T-cell (primary cell): ENCODE measurements around the gene SERPINA1. TPM values are rescaled to one million over a fixed set of nuclear protein-coding genes. Genes with fewer than 3 reads are reported as not detected.

Source experiments
- ATAC-seq, 4 experiments: fragments of 200-7000 bp in 3 of 4; fragments of 150-1000 bp in 1 of 4; cut with Tn5 transposase; replicated peaks in 1 of 4; 1 replicate in 3 of 4; 2 replicates in 1 of 4; pipeline ENCODE4 v1.10.0; 2021; ENCODE audit warnings: moderate library complexity in 3 of 4, mild to moderate bottlenecking in 2 of 4, moderate number of reproducible peaks in 1 of 4
- CTCF ChIA-PET, 2 donors: fragments of 300-600 bp; sonication (Branson Sonifier 250); formaldehyde crosslinking; loops; one replicate each; lab custom pipeline; 2022; ENCODE audit warnings: antibody characterized with exemption in 2 of 2; lab: Charles Lee
- POLR2A ChIA-PET, 2 donors: fragments of 300-600 bp; sonication (Branson Sonifier 250); formaldehyde crosslinking; loops; one replicate each; lab custom pipeline; 2022; ENCODE audit warnings: antibody characterized with exemption in 2 of 2; lab: Charles Lee
- DNase-seq, 35 experiments: peaks; one replicate each; pipeline versions ENCODE4 v3.0.0 to v3.0.0-alpha.2; 2013 to 2023
- H3K27ac ChIP-seq: one replicate; pipeline ENCODE4 v1.5.1; 2013; ENCODE audit warnings: low read length
- H3K27me3 ChIP-seq, 2 experiments: replicated peaks in 1 of 2; 1 replicate in 1 of 2; 2 replicates in 1 of 2; pipeline versions ENCODE4 v1.6.1 to v1.7.0; 2013; ENCODE audit warnings: low read length in 1 of 2, mixed read lengths in 1 of 2; ENCODE audit not compliant: control insufficient read depth in 2 of 2, insufficient read depth in 2 of 2; ENCODE audit errors: extremely low read depth in 1 of 2
- H3K36me3 ChIP-seq, 2 donors: 1 replicate in 1 of 2; 2 replicates in 1 of 2; pipeline versions ENCODE4 v1.6.1 to v1.7.0; 2013; ENCODE audit warnings: low read length in 1 of 2; ENCODE audit not compliant: control insufficient read depth in 2 of 2, insufficient read depth in 1 of 2; ENCODE audit errors: extremely low read depth in 1 of 2
- H3K4me1 ChIP-seq, 2 experiments: 1 replicate in 1 of 2; 2 replicates in 1 of 2; pipeline versions ENCODE4 v1.6.1 to v1.7.0; 2013; ENCODE audit warnings: low read length in 2 of 2, mixed read lengths in 1 of 2; ENCODE audit not compliant: insufficient read depth in 2 of 2, control insufficient read depth in 1 of 2; ENCODE audit errors: extremely low read depth in 1 of 2
- H3K4me3 ChIP-seq, 2 donors: 1 replicate in 1 of 2; 2 replicates in 1 of 2; pipeline versions ENCODE4 v1.5.1 to v1.7.0; 2013; ENCODE audit warnings: mild to moderate bottlenecking in 2 of 2, low read length in 1 of 2, moderate library complexity in 1 of 2; ENCODE audit not compliant: control insufficient read depth in 1 of 2; ENCODE audit errors: extremely low read depth in 1 of 2
- H3K9me3 ChIP-seq: 2 replicates; pipeline ENCODE4 v1.7.0; 2013
- H3K27ac Mint-ChIP-seq, 2 donors: one replicate each; pipeline ENCODE4 v1.8.0; 2020 to 2021; ENCODE audit warnings: mild to moderate bottlenecking in 2 of 2, mixed read lengths in 2 of 2
- H3K27me3 Mint-ChIP-seq, 2 donors: one replicate each; pipeline ENCODE4 v1.8.0; 2021 to 2022; ENCODE audit warnings: mixed read lengths in 2 of 2
- H3K36me3 Mint-ChIP-seq: one replicate; pipeline ENCODE4 v1.8.0; 2021; ENCODE audit warnings: mixed read lengths
- H3K4me1 Mint-ChIP-seq, 3 donors: one replicate each; pipeline ENCODE4 v1.8.0; 2020 to 2022; ENCODE audit warnings: mixed read lengths in 3 of 3, mild to moderate bottlenecking in 1 of 3
- H3K4me3 Mint-ChIP-seq, 3 donors: one replicate each; pipeline ENCODE4 v1.8.0; 2020 to 2022; ENCODE audit warnings: mild to moderate bottlenecking in 3 of 3, mixed read lengths in 3 of 3, moderate library complexity in 3 of 3
- H3K9me3 Mint-ChIP-seq, 3 donors: one replicate each; pipeline ENCODE4 v1.8.0; 2020 to 2022; ENCODE audit warnings: mixed read lengths in 3 of 3
- WGBS: methylation state at CpG from one replicate; pipeline ENCODE4 v1.1.5; 2013; ENCODE audit warnings: missing lambda C conversion rate; ENCODE audit not compliant: insufficient coverage; 5-methylcytosine and 5-hydroxymethylcytosine counted together
- total RNA-seq, 35 experiments: library from RNA in 6 of 35; stranded (reverse) in 6 of 35; fragments of 120-200 nt in 1 of 35; gene quantifications; one replicate each; pipeline versions ENCODE4 v1.2.1 to v1.2.4 and lab custom pipeline; 2013 to 2026

SERPINA1 gene
- total RNA-seq, 5 donors from 2014 or later (not counting 1 experiment from before 2014, with no cell fraction given): 0.63 to 11.1 (median 6.7) TPM

DNA sequence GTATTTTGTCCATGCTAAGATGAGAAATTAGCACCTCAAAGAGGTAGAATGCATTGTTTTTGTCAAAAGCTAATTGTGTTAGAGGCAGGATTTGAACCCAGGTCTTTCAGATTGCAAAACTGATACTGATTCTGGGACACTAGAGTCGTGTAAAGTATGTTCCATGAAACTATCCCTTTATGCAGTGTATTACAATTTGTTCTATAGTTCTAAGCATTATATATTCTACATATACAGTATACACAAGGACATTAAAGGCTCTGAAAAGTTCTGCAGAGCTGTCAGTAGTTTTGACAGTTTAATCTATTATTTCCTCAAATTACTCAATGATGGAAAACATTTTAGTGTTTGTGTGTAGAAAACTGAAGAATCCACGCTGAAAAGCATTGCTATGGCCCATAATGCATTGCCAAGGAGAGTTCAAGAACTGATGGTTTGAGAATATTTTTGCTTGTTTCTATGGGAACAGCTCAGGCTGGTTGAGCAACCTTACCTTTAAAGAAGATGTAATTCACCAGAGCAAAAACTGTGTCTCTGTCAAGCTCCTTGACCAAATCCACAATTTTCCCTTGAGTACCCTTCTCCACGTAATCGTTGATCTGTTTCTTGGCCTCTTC is 6.2 kb downstream of the SERPINA1 start:
- WGBS: 79% methylated on average over 2 of the region's 4 CpGs
- DNase-seq: no peak
- H3K27me3 Mint-ChIP-seq: peaks cover 5 to 9% of the 10 kb centered on the region in 2 donors
- no peak overlapping the region for H3K27ac ChIP-seq
- POLR2A ChIA-PET: no interaction called here
- ATAC-seq: no peak
- H3K4me1 ChIP-seq: no peaks in the 10 kb centered on the region
- no peak overlapping the region for H3K4me3 Mint-ChIP-seq
- CTCF ChIA-PET: no interaction called here
- no peaks in the 10 kb centered on the region for H3K36me3 Mint-ChIP-seq
- H3K36me3 ChIP-seq: no peaks in the 10 kb centered on the region
- no peaks in the 10 kb centered on the region for H3K9me3 ChIP-seq
- no peaks in the 10 kb centered on the region for H3K9me3 Mint-ChIP-seq
- H3K4me3 ChIP-seq: no peak overlapping the region
- H3K27ac Mint-ChIP-seq: no peak overlapping the region
- no peaks in the 10 kb centered on the region for H3K4me1 Mint-ChIP-seq
- H3K27me3 ChIP-seq: peaks cover 0 to 13% of the 10 kb centered on the region in 2 experiments

DNA sequence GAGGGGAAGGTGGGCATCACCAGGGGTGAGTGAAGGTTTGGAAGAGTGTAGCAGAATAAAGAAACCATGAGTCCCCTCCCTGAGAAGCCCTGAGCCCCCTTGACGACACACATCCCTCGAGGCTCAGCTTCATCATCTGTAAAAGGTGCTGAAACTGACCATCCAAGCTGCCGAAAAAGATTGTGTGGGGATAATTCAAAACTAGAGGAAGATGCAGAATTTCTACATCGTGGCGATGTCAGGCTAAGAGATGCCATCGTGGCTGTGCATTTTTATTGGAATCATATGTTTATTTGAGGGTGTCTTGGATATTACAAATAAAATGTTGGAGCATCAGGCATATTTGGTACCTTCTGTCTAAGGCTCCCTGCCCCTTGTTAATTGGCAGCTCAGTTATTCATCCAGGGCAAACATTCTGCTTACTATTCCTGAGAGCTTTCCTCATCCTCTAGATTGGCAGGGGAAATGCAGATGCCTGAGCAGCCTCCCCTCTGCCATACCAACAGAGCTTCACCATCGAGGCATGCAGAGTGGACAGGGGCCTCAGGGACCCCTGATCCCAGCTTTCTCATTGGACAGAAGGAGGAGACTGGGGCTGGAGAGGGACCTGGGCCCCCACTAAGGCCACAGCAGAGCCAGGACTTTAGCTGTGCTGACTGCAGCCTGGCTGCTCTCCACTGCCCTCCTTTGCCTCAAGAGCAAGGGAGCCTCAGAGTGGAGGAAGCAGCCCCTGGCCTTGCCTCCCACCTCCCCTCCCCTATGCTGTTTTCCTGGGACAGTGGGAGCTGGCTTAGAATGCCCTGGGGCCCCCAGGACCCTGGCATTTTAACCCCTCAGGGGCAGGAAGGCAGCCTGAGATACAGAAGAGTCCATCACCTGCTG is 7.0 kb downstream of the SERPINA1 start:
- no peaks in the 10 kb centered on the region for H3K4me1 ChIP-seq
- 91% methylated on average over 6 of the region's 7 CpGs for WGBS
- ATAC-seq (no peak), DNase-seq (no peak)
- CTCF ChIA-PET: no interaction called here
- peaks cover 0 to 15% of the 10 kb centered on the region in 2 experiments for H3K27me3 ChIP-seq
- POLR2A ChIA-PET: no interaction called here
- Mint-ChIP-seq H3K4me1 (no peaks in the 10 kb centered on the region), H3K27ac (no peak overlapping the region), H3K9me3 (no peaks in the 10 kb centered on the region), H3K27me3 (peaks cover 6 to 9% of the 10 kb centered on the region in 2 donors), H3K4me3 (no peak overlapping the region), H3K36me3 (no peaks in the 10 kb centered on the region)
- H3K4me3 ChIP-seq: no peak overlapping the region
- no peaks in the 10 kb centered on the region for H3K9me3 ChIP-seq
- H3K27ac ChIP-seq: no peak overlapping the region
- no peaks in the 10 kb centered on the region for H3K36me3 ChIP-seq

- DNase-seq: no peak
- Histone ChIP-seq H3K27me3 (peaks cover 0 to 15% of the 10 kb centered on the region in 2 experiments), H3K4me3 (no peak overlapping the region), H3K27ac (no peak overlapping the region), H3K4me1 (no peaks in the 10 kb centered on the region), H3K36me3 (no peaks in the 10 kb centered on the region), H3K9me3 (no peaks in the 10 kb centered on the region)
- no peaks in the 10 kb centered on the region for H3K36me3 Mint-ChIP-seq
- no peak overlapping the region for H3K27ac Mint-ChIP-seq
- WGBS: 78% methylated on average over 8 of the region's 16 CpGs
- ChIA-PET CTCF (no interaction called here), POLR2A (no interaction called here)
- peaks cover 6 to 9% of the 10 kb centered on the region in 2 donors for H3K27me3 Mint-ChIP-seq
- no peak for ATAC-seq
- H3K9me3 Mint-ChIP-seq: no peaks in the 10 kb centered on the region
- H3K4me3 Mint-ChIP-seq: no peak overlapping the region
- H3K4me1 Mint-ChIP-seq: no peaks in the 10 kb centered on the region
These were observed 7.9 kb downstream of the SERPINA1 start for GRCh38 chr14:94380225-94381148.

GRCh38 chr14:94379291-94380224 is 8.8 kb downstream of the SERPINA1 start:
- Histone ChIP-seq H3K9me3 (no peaks in the 10 kb centered on the region), H3K27me3 (peaks cover 0 to 15% of the 10 kb centered on the region in 2 experiments), H3K27ac (no peak overlapping the region), H3K4me3 (no peak overlapping the region), H3K36me3 (no peaks in the 10 kb centered on the region), H3K4me1 (no peaks in the 10 kb centered on the region)
- Mint-ChIP-seq H3K36me3 (no peaks in the 10 kb centered on the region), H3K4me3 (no peak overlapping the region), H3K4me1 (no peaks in the 10 kb centered on the region), H3K9me3 (no peaks in the 10 kb centered on the region), H3K27me3 (peaks cover 6% of the 10 kb centered on the region in 2 donors), H3K27ac (no peak overlapping the region)
- WGBS: 64% methylated on average over 14 of the region's 16 CpGs
- ChIA-PET CTCF (no interaction called here), POLR2A (no interaction called here)
- ATAC-seq: no peak
- no peak for DNase-seq

GRCh38 chr14:94378527-94379290 is 9.7 kb downstream of the SERPINA1 start:
- H3K4me1 ChIP-seq: no peaks in the 10 kb centered on the region
- POLR2A ChIA-PET: no interaction called here
- CTCF ChIA-PET: no interaction called here
- WGBS: 60% methylated on average over 13 of the region's 17 CpGs
- H3K4me3 ChIP-seq: no peak overlapping the region
- H3K27me3 Mint-ChIP-seq: peaks cover 6 to 9% of the 10 kb centered on the region in 2 donors
- H3K9me3 ChIP-seq: no peaks in the 10 kb centered on the region
- no peaks in the 10 kb centered on the region for H3K36me3 ChIP-seq
- H3K27ac ChIP-seq: no peak overlapping the region
- no peaks in the 10 kb centered on the region for H3K4me1 Mint-ChIP-seq
- no peaks in the 10 kb centered on the region for H3K36me3 Mint-ChIP-seq
- no peak for ATAC-seq
- H3K27ac Mint-ChIP-seq: no peak overlapping the region
- peaks cover 0 to 14% of the 10 kb centered on the region in 2 experiments for H3K27me3 ChIP-seq
- H3K9me3 Mint-ChIP-seq: no peaks in the 10 kb centered on the region
- DNase-seq: no peak
- no peak overlapping the region for H3K4me3 Mint-ChIP-seq
